GDM1 (cell line): Measurements from ENCODE around the gene ITPR1.

Source experiments
- DNase-seq: peaks from one replicate; lab custom pipeline; 2025; lab: John Stamatoyannopoulos, UW

Gene ITPR1

GRCh38 chr3:4829031-4829394 is 335.9 kb downstream of the ITPR1 start:
- no peak for DNase-seq

- no peak for DNase-seq
Observed at GRCh38 chr3:4830586-4830914, 337.4 kb downstream of the ITPR1 start.

- no peak for DNase-seq
Observed at GRCh38 chr3:4831580-4831950, 338.4 kb downstream of the ITPR1 start.

GRCh38 chr3:4833471-4833870 is 340.3 kb downstream of the ITPR1 start:
- DNase-seq = no peak

GRCh38 chr3:4834403-4834866 is 341.3 kb downstream of the ITPR1 start:
- peak; percentile 43 for DNase-seq

GRCh38 chr3:4835616-4836043 is 342.5 kb downstream of the ITPR1 start:
- DNase-seq = peak; percentile 37

- no peak for DNase-seq
Observed at GRCh38 chr3:4836516-4836915, 343.4 kb downstream of the ITPR1 start.

- peak; percentile 20 for DNase-seq
Observed at GRCh38 chr3:4837374-4837930, 344.3 kb downstream of the ITPR1 start.

- DNase-seq = no peak
Observed at GRCh38 chr3:4838621-4839022, 345.5 kb downstream of the ITPR1 start.

GRCh38 chr3:4839278-4839677 is 346.1 kb downstream of the ITPR1 start:
- no peak for DNase-seq

GRCh38 chr3:4841225-4841624 is 348.1 kb downstream of the ITPR1 start:
- DNase-seq = no peak

GRCh38 chr3:4841776-4842440 is 348.8 kb downstream of the ITPR1 start:
- DNase-seq = no peak

- DNase-seq = no peak
Observed at GRCh38 chr3:4843619-4844018, 350.5 kb downstream of the ITPR1 start.

GRCh38 chr3:4845882-4846281 is 352.7 kb downstream of the ITPR1 start:
- DNase-seq = no peak

GRCh38 chr3:4846543-4846942 is 353.4 kb downstream of the ITPR1 start:
- no peak for DNase-seq

- DNase-seq = no peak
Observed at GRCh38 chr3:4848176-4848825, 355.2 kb downstream of the ITPR1 start.

GRCh38 chr3:4849136-4849535 is 356.0 kb downstream of the ITPR1 start:
- no peak for DNase-seq

- no peak for DNase-seq
Observed at GRCh38 chr3:4849739-4850138, 356.6 kb downstream of the ITPR1 start.

- DNase-seq = no peak
Observed at GRCh38 chr3:4850211-4850927, 357.2 kb downstream of the ITPR1 start.

- DNase-seq = no peak
Observed at GRCh38 chr3:4850928-4851265, 357.7 kb downstream of the ITPR1 start.

- no peak for DNase-seq
Observed at GRCh38 chr3:4852780-4853748, 359.9 kb downstream of the ITPR1 start.

GRCh38 chr3:4853749-4854140 is 360.6 kb downstream of the ITPR1 start:
- DNase-seq = no peak
